Keratinocyte (primary cell): Measurements from ENCODE around the gene IFNL2.

Experiments
- CTCF ChIP-seq, 3 experiments: IDR thresholded peaks in 1 of 3; conservative IDR thresholded peaks in 1 of 3; optimal IDR thresholded peaks in 1 of 3; 2 replicates in 2 of 3; 3 replicates in 1 of 3; pipeline versions ENCODE3 to v1.5.1; 2011; ENCODE audit warnings: low read length in 3 of 3, mild to moderate bottlenecking in 3 of 3, moderate library complexity in 2 of 3, control low read depth in 1 of 3, inconsistent platforms in 1 of 3; ENCODE audit not compliant: insufficient read depth in 2 of 3; ENCODE audit errors: extremely low read depth in 1 of 3
- EZH2 ChIP-seq: IDR thresholded peaks from one replicate; pipeline ENCODE4 v1.6.1; 2012; ENCODE audit warnings: inconsistent platforms, mild to moderate bottlenecking, low read length, moderate library complexity

- TF ChIP-seq CTCF (optimal IDR thresholded peaks at IDR 0.05 in 1 of 3, IDR thresholded peaks at IDR 0.05 in 1 of 3, conservative IDR thresholded peaks at IDR 0.05 in 1 of 3; ENCODE audit: extremely low read depth in 1 of 3, insufficient read depth in 2 of 3, low read length in 3 of 3) (no peak), EZH2 (no peak)
Observed at GRCh38 chr19:39306075-39306474, 37.9 kb downstream of the IFNL2 start.
